Mucosa of stomach (tissue), 1 donor: ENCODE results near the gene OLFM1.

Experiments used
- H3K27me3 ChIP-seq: one replicate; pipeline ENCODE4 v1.7.0; 2013; ENCODE audit warnings: mild to moderate bottlenecking, low read length; ENCODE audit not compliant: control insufficient read depth, insufficient read depth
- H3K36me3 ChIP-seq: one replicate; pipeline ENCODE4 v1.7.0; 2013; ENCODE audit warnings: low read length; ENCODE audit not compliant: control insufficient read depth, insufficient read depth
- H3K4me1 ChIP-seq: one replicate; pipeline ENCODE4 v1.7.0; 2013; ENCODE audit warnings: mild to moderate bottlenecking, low read length; ENCODE audit not compliant: control insufficient read depth, insufficient read depth
- H3K4me3 ChIP-seq: one replicate; pipeline ENCODE4 v1.7.0; 2013; ENCODE audit warnings: low read length
- H3K9ac ChIP-seq: one replicate; pipeline ENCODE4 v1.7.0; 2013; ENCODE audit warnings: mild to moderate bottlenecking, low read length, moderate library complexity
- H3K9me3 ChIP-seq: one replicate; pipeline ENCODE4 v1.7.0; 2013; ENCODE audit warnings: mild to moderate bottlenecking, low read length, moderate library complexity; ENCODE audit not compliant: control insufficient read depth
- donor health status: Pancreatic carcinoma.

The OLFM1 gene

DNA sequence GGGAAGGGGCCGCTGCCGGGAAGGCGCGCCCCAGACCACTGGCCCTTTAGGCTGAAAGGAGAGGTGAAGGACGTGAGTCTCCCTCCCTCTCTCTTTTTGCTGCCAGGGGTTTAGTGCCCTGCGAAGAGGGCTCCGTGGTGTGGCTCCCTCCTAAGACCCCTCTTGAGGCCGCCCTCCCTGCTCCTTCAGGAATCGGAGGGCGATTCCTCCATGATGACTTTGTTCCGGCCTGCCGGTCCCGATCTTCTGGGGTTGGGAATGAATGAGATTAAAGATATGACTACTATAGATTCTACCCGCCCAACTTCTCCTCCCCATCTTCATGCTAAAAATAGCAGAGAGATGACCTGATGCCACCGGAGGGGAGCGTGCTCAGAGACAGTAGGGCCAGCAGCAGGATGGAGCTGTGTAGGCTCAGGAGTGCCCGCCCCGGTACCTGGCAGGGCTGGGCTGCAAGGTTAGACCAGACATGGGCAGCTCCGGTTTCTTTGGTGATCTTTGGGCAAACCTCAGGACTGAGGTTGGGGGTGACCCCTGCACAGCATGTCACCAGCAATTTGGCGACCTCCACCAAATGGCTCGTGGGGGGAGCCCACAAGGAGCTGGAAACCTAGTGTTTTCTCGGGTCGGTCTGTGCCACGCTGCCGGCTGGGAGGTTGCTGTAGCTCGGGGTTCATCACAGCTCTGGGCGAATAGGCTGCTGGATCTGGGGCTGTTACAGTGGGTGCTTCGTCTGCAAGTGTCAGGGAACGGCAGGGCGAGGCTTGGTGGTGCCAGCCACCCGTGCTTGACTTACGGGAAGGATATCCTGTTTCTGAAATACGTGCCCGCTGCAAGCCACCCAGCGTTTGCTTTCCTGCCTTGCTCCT is 1.7 kb downstream of the OLFM1 start:
- Histone ChIP-seq H3K36me3 (no peaks in the 10 kb centered on the region), H3K9ac (no peak overlapping the region), H3K27me3 (peaks cover 43% of the 10 kb centered on the region), H3K4me1 (peaks cover 21% of the 10 kb centered on the region), H3K9me3 (no peaks in the 10 kb centered on the region), H3K4me3 (no peak overlapping the region)

DNA sequence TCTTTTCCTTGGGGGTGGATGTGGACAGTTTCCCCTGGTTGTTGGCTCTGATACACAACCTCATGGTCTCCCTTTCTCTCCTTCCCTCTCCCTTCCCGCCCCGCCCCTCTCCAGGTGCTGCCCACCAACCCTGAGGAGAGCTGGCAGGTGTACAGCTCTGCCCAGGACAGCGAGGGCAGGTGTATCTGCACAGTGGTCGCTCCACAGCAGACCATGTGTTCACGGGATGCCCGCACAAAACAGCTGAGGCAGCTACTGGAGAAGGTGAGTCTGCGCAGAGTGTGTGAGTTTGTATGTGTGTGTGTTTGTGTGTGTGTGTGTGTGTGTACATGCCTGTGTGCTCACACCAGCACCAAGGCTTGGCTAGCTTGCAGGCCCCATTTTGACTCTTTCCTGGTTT is 2.6 kb downstream of the OLFM1 start:
- H3K27me3 ChIP-seq = peaks cover 43% of the 10 kb centered on the region
- H3K9ac ChIP-seq = no peak overlapping the region
- H3K36me3 ChIP-seq = no peaks in the 10 kb centered on the region
- H3K9me3 ChIP-seq = no peaks in the 10 kb centered on the region
- H3K4me1 ChIP-seq = peaks cover 21% of the 10 kb centered on the region
- H3K4me3 ChIP-seq = no peak overlapping the region

DNA sequence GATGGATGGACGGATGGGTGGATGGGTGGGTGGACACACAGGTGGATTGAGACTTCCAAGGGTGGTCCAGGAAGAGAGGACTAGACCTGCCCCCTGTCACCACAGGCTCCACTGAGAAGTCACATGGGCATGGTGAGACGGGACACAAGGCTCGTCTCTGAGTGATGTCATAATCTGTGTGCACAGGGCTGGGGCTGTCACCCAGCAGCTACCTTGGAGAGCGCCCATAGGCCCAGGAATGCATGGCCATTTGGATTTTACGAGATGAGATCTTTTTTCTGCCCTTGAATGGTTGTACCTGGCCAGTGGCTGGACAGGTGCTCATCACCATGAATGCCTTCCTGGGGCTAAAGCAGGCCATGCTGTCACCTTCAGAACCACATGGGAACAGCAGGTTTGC is 3.1 kb downstream of the OLFM1 start:
- Histone ChIP-seq H3K9ac (no peak overlapping the region), H3K27me3 (peaks cover 43% of the 10 kb centered on the region), H3K4me3 (no peak overlapping the region), H3K36me3 (no peaks in the 10 kb centered on the region), H3K4me1 (peaks cover 17% of the 10 kb centered on the region), H3K9me3 (no peaks in the 10 kb centered on the region)

DNA sequence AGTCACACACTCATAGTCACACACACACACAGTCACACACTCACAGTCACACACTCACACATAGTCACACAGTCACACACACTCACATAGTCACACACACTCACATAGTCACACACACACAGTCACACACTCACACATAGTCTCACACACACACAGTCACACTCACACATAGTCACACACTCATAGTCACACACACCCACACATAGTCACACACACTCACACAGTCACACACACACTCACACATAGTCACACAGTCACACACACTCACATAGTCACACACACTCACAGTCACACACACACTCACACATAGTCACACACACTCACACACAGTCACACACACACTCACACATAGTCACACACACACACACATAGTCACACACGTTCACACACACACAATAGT is 4.1 kb downstream of the OLFM1 start:
- Histone ChIP-seq H3K4me1 (peaks cover 7% of the 10 kb centered on the region), H3K4me3 (no peak overlapping the region), H3K9me3 (no peaks in the 10 kb centered on the region), H3K27me3 (peaks cover 39% of the 10 kb centered on the region), H3K36me3 (no peaks in the 10 kb centered on the region), H3K9ac (no peak overlapping the region)

DNA sequence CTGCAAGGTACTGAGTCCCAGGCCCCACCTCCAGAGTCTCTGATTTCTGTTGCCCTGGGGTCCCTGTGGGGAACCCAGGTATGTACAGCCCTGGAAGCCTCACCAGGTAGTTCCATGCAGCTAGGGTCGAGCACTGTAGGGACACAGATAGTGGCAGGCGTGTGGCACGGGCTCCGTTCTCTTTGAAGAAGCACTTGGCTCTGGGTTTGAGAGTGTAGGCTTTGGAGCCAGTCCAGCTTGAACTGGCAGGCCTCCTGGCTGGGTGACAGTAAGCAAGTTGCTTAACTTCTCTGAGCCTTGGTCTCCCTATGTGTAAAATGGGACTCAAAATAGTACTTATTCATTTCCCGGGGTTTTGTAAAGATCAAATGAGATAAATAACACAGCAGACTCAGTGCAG is 5.6 kb downstream of the OLFM1 start:
- H3K9ac ChIP-seq = no peak overlapping the region
- peaks cover 31% of the 10 kb centered on the region for H3K27me3 ChIP-seq
- H3K9me3 ChIP-seq = no peaks in the 10 kb centered on the region
- H3K36me3 ChIP-seq = no peaks in the 10 kb centered on the region
- H3K4me1 ChIP-seq = no peaks in the 10 kb centered on the region
- no peak overlapping the region for H3K4me3 ChIP-seq

DNA sequence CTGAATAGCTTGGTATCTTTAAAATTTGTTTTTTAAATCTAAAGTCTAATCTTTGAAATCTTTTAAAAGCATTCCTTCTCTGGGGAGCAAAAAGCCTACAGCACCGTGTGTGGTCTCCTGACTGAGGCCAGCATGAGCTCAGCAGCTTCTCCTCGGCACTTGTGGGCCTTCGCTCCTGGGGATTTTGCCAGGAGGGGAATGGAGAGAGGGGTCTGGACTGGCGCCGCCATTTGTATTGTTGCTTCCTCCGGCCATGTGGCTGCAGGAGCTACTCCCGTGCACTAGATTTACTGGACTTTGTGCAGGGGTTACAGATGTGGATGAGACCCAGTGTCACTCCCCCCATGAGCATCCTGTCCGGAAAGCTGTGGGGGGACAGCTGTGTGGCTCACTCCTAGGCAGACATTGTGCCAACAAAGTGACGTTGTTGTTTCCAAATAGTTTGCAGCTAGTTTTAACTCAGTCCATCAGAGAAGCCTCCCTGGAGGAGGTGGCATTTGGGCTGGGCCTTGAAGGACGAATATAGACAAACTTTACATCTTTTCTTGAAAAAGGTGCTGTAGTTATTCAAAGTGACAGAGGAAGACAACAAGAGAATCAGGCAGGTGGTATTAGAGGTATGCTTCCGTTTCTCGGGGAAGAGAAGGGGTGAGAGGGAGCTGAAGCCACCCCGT is 6.6 kb downstream of the OLFM1 start:
- H3K27me3 ChIP-seq = peaks cover 22% of the 10 kb centered on the region
- H3K9ac ChIP-seq = no peak overlapping the region
- no peaks in the 10 kb centered on the region for H3K36me3 ChIP-seq
- H3K4me1 ChIP-seq = no peaks in the 10 kb centered on the region
- no peak overlapping the region for H3K4me3 ChIP-seq
- no peaks in the 10 kb centered on the region for H3K9me3 ChIP-seq

DNA sequence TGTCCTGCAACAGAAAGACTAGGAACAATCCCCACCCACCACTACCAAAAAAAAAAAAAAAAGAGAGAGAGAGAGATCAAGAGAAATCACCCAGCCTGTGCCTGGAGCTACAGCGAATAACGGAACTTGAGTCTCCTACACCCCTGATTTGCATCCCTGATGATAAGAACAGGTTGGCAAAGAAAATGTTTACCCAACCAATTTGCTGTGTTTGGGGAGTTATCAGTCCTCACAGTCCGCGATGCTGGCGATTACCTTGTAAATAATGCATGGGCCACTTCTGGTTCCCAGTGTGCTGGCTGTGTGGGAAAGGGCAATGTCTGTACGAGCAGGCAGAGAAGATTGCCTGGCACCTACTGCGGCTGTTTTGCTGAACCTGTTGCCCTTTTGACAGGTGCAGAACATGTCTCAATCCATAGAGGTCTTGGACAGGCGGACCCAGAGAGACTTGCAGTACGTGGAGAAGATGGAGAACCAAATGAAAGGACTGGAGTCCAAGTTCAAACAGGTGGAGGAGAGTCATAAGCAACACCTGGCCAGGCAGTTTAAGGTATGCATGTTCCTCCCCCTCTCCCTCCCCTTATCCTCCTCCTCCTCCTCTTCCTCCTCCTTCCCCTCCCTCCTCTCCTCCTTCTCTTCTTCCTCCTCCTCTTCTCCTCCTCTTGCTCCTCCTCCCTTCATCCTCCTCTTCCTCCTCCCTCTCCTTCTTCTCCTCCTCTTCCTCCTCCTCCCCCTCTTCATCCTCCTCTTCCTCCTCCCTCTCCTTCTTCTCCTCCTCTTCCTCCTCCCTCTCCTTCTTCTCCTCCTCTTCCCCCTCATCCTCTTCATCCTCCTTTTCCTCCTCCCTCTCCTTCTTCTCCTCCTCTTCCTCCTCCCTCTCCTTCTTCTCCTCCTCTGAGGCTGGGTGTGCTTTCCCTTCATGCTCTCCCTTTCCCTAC is 8.3 kb downstream of the OLFM1 start:
- H3K9ac ChIP-seq = no peak overlapping the region

DNA sequence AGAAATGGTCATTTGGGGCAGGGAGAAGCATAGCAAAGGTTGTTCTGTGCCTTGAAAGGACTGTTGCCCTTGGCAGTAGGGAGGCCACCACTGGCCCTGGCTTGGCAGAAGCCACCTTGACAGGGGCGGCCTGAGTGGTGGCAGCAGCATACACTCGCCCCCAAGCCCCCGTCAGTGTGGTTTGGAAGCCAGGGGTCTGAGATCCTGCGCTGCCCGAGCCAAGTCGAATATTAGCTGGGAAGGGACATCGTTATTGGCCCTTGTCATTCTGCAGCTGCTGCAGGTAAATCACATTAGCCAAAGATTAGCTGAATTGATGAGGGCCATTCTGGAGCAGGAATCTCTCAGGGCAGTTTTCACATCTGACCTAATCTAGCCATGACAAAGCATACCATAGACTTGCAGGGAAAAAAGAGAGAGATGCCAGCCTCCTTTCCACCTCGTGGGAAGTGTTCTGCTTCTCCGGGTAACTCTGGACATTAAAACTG is 9.0 kb downstream of the OLFM1 start:
- H3K4me1 ChIP-seq = no peaks in the 10 kb centered on the region

More for the DNA sequence above, 8.3 kb downstream of the OLFM1 start:
- no peaks in the 10 kb centered on the region for H3K9me3 ChIP-seq
- peaks cover 12% of the 10 kb centered on the region for H3K27me3 ChIP-seq
- no peaks in the 10 kb centered on the region for H3K36me3 ChIP-seq
- no peaks in the 10 kb centered on the region for H3K4me1 ChIP-seq
- H3K4me3 ChIP-seq = no peak overlapping the region

DNA sequence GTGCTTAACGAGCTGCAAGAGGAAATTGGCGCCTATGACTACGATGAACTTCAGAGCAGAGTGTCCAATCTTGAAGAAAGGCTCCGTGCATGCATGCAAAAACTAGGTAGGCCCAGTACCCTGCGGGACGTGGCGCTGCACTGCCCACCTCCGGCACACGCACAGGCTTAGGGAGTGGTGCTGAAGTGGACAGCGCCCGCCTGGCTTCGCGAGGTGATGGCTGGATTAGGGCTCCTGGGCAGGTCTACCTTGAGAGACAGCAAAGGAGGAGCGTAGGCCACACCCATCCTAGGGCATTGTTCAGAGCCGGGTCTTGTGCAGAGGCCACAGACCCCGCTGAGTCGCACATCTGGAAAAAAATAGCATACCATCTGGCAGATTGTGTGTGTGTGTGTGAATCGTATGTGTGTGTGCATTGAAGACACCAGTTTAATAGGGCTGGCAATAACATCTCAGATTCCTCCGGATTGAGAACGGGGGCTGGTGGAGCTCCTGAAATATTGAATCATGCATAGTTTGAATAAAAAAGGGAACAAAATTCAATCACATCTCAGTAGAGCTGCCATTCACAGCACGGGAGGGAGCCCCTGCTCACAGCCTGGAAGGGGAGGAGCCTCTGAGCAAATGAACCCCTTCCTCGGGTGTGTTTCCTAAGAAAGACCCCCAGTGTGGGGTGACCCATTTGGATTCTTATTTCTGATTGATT is 11.1 kb downstream of the OLFM1 start:
- H3K9ac ChIP-seq = no peak overlapping the region
- no peaks in the 10 kb centered on the region for H3K36me3 ChIP-seq
- H3K27me3 ChIP-seq = peaks cover 6% of the 10 kb centered on the region
- H3K9me3 ChIP-seq = no peaks in the 10 kb centered on the region
- no peak overlapping the region for H3K4me3 ChIP-seq
- no peaks in the 10 kb centered on the region for H3K4me1 ChIP-seq

More for the DNA sequence above, 9.0 kb downstream of the OLFM1 start:
- no peaks in the 10 kb centered on the region for H3K36me3 ChIP-seq
- H3K27me3 ChIP-seq = peaks cover 7% of the 10 kb centered on the region
- no peak overlapping the region for H3K9ac ChIP-seq
- no peak overlapping the region for H3K4me3 ChIP-seq
- H3K9me3 ChIP-seq = no peaks in the 10 kb centered on the region

DNA sequence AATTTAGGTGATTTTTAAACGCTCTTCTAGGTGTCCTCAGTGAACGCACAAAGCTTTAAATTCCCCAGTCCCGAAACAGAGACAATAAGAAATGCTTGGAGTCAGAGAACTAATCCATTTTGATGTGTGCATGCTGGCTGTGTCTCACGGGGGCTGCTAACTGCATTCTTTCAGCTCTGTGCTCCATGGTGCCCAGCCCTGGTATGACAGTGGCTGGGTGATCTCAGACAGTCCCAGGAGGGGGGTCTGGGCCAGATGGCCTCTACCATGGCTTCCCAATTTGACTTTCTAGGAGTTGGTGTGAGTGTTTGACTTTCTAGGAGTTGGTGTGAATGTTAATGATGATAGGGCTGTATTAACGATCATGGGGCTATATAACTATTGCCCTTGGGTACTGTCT is 12.1 kb downstream of the OLFM1 start:
- Histone ChIP-seq H3K9ac (no peak overlapping the region), H3K27me3 (peaks cover 5% of the 10 kb centered on the region), H3K4me1 (no peaks in the 10 kb centered on the region), H3K36me3 (no peaks in the 10 kb centered on the region), H3K9me3 (no peaks in the 10 kb centered on the region), H3K4me3 (no peak overlapping the region)

DNA sequence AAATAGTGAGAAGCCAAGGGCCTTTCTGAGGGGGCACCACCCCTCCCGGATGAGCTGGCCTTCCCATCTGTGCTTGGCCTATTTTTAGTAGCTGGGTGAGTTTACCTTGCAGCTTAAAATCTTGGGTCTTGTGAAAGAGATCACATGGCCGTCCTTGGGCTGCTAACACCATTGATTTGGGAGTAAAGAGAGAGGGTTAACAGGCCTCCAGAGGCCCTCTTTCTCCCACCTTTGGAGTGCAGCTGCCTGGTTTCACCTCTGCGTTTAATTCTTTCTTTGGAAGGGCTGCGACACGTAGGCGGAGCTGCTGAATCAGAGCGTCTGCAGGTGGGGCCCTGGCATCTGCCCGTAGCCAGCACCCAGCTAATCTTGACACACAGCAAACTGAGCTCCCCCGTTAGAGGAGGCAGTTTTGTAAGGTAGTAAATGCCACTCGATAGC is 12.8 kb downstream of the OLFM1 start:
- Histone ChIP-seq H3K9me3 (no peaks in the 10 kb centered on the region), H3K9ac (no peak overlapping the region), H3K4me1 (no peaks in the 10 kb centered on the region), H3K36me3 (no peaks in the 10 kb centered on the region), H3K4me3 (no peak overlapping the region), H3K27me3 (peaks cover 5% of the 10 kb centered on the region)
